CD14-positive monocyte (primary cell): ENCODE data around the gene TBC1D22A. TPM values are rescaled to one million over a fixed set of nuclear protein-coding genes. Genes with fewer than 3 reads are reported as not detected.
A peak's percentile ranks its signal among the peaks of the same experiment; 100 is the strongest.

Experiments
- DNase-seq, 3 donors: peaks; one replicate each; pipeline ENCODE4 v3.0.0-alpha.2; 2011 to 2022
- H2AFZ ChIP-seq: 2 replicates; pipeline ENCODE4 v1.6.0; 2012; ENCODE audit warnings: mild to moderate bottlenecking, low read depth, low read length, inconsistent platforms; ENCODE audit not compliant: insufficient read depth, poor library complexity, severe bottlenecking
- H3K27ac ChIP-seq, 2 donors: 1 replicate in 1 of 2; 2 replicates in 1 of 2; pipeline ENCODE4 v1.5.1; 2012 to 2013; ENCODE audit warnings: low read length in 2 of 2, control low read depth in 1 of 2, inconsistent platforms in 1 of 2, low read depth in 1 of 2, mild to moderate bottlenecking in 1 of 2
- H3K27me3 ChIP-seq, 2 donors: one replicate each; pipeline versions ENCODE4 v1.6.0 to v1.6.1; 2011 to 2013; ENCODE audit warnings: low read length in 2 of 2; ENCODE audit not compliant: control insufficient read depth in 2 of 2, insufficient read depth in 2 of 2
- H3K36me3 ChIP-seq, 2 donors: replicated peaks in 1 of 2; 1 replicate in 1 of 2; 2 replicates in 1 of 2; pipeline versions ENCODE4 v1.5.1 to v1.6.1; 2012 to 2013; ENCODE audit warnings: low read length in 2 of 2, control low read depth in 1 of 2, inconsistent platforms in 1 of 2, mild to moderate bottlenecking in 1 of 2; ENCODE audit not compliant: insufficient read depth in 2 of 2, control insufficient read depth in 1 of 2
- H3K4me1 ChIP-seq, 2 donors: 1 replicate in 1 of 2; 2 replicates in 1 of 2; pipeline versions ENCODE4 v1.5.1 to v1.6.1; 2012 to 2013; ENCODE audit warnings: low read length in 2 of 2, control low read depth in 1 of 2, inconsistent platforms in 1 of 2, mild to moderate bottlenecking in 1 of 2, moderate library complexity in 1 of 2; ENCODE audit not compliant: insufficient read depth in 2 of 2, control insufficient read depth in 1 of 2
- H3K4me2 ChIP-seq: replicated peaks from 2 replicates; pipeline ENCODE3; 2012; ENCODE audit warnings: low read length, moderate library complexity, mild to moderate bottlenecking; ENCODE audit not compliant: poor library complexity, severe bottlenecking; ENCODE audit errors: extremely low read depth
- H3K4me3 ChIP-seq, 3 experiments: fragments of 200-600 bp in 1 of 3; sonication (generic) in 1 of 3; replicated peaks in 1 of 3; 1 replicate in 2 of 3; 2 replicates in 1 of 3; pipeline ENCODE4 v1.5.1; 2011 to 2013; ENCODE audit warnings: low read length in 3 of 3, mild to moderate bottlenecking in 3 of 3, control low read depth in 2 of 3, low read depth in 2 of 3, inconsistent platforms in 1 of 3, moderate library complexity in 1 of 3
- H3K79me2 ChIP-seq: 2 replicates; pipeline ENCODE4 v1.6.0; 2012; ENCODE audit warnings: mild to moderate bottlenecking, control low read depth, inconsistent platforms, low read length, moderate library complexity; ENCODE audit not compliant: insufficient read depth
- H3K9ac ChIP-seq: 2 replicates; pipeline ENCODE4 v1.6.0; 2017; ENCODE audit warnings: low read length, mild to moderate bottlenecking; ENCODE audit not compliant: insufficient read depth, poor library complexity, severe bottlenecking
- H3K9me3 ChIP-seq, 2 donors: replicated peaks in 1 of 2; 1 replicate in 1 of 2; 2 replicates in 1 of 2; pipeline versions ENCODE4 v1.5.1 to v1.6.1; 2012 to 2013; ENCODE audit warnings: low read length in 2 of 2, control low read depth in 1 of 2; ENCODE audit not compliant: control insufficient read depth in 1 of 2, insufficient read depth in 1 of 2
- H4K20me1 ChIP-seq: 2 replicates; pipeline ENCODE4 v1.6.0; 2012; ENCODE audit warnings: mild to moderate bottlenecking, low read length, control low read depth, moderate library complexity; ENCODE audit not compliant: insufficient read depth
- H3K27ac Mint-ChIP-seq, 7 donors: one replicate each; pipeline ENCODE4 v1.8.0; 2020; ENCODE audit warnings: mild to moderate bottlenecking in 7 of 7, mixed read lengths in 7 of 7, moderate library complexity in 6 of 7, inconsistent platforms in 2 of 7
- H3K27me3 Mint-ChIP-seq, 3 donors: one replicate each; pipeline ENCODE4 v1.8.0; 2021 to 2022; ENCODE audit warnings: low read depth in 3 of 3, mild to moderate bottlenecking in 3 of 3, mixed read lengths in 3 of 3, moderate library complexity in 3 of 3, inconsistent platforms in 1 of 3
- H3K36me3 Mint-ChIP-seq, 2 donors: one replicate each; pipeline ENCODE4 v1.8.0; 2020; ENCODE audit warnings: mixed read lengths in 2 of 2, inconsistent platforms in 1 of 2, mild to moderate bottlenecking in 1 of 2
- H3K4me1 Mint-ChIP-seq: one replicate; pipeline ENCODE4 v1.8.0; 2020; ENCODE audit warnings: mild to moderate bottlenecking, mixed read lengths
- H3K4me3 Mint-ChIP-seq, 2 donors: one replicate each; pipeline ENCODE4 v1.8.0; 2020; ENCODE audit warnings: mild to moderate bottlenecking in 2 of 2, mixed read lengths in 2 of 2, moderate library complexity in 1 of 2
- H3K9me3 Mint-ChIP-seq, 7 donors: one replicate each; pipeline ENCODE4 v1.8.0; 2020 to 2022; ENCODE audit warnings: mixed read lengths in 7 of 7, mild to moderate bottlenecking in 6 of 7, moderate library complexity in 6 of 7, inconsistent platforms in 2 of 7
- CTCF ChIP-seq: fragments of 200-600 bp; IDR thresholded peaks from one replicate; pipeline ENCODE4 v1.8.0; 2022; ENCODE audit warnings: antibody characterized with exemption, mild to moderate bottlenecking
- WGBS: methylation state at CpG from one replicate; pipeline ENCODE4 v1.1.5; 2013; ENCODE audit warnings: missing lambda C conversion rate; ENCODE audit not compliant: insufficient coverage; 5-methylcytosine and 5-hydroxymethylcytosine counted together
- intact Hi-C, 2 donors: fragments of 100-400 bp; cut with micrococcal nuclease; formaldehyde crosslinking; loops; one replicate each; pipeline versions ENCODE4 v1.15.0 to v1.15.1; 2023
- polyA plus RNA-seq, 3 donors: library from polyadenylated mRNA; depleted of rRNA in 1 of 3; unstranded in 2 of 3; stranded (reverse) in 1 of 3; fragments of 300-500 nt in 2 of 3; fragments of >200 nt in 1 of 3; fragmentation: Illumina TruSeq in 2 of 3; gene quantifications; 1 replicate in 2 of 3; 2 replicates in 1 of 3; pipeline ENCODE4 v1.2.3, GENCODE V29; 2012 to 2021

Gene TBC1D22A
- polyA plus RNA-seq, 3 donors = 25.9 to 36.2 (median 29.5) TPM

GRCh38 chr22:47152236-47152635 lies 389.8 kb downstream of the TBC1D22A start:
- peaks cover 77% of the 10 kb centered on the region for H4K20me1 ChIP-seq
- no peak for TF ChIP-seq CTCF
- Mint-ChIP-seq H3K9me3 (peaks cover 0 to 4% (median 2%) of the 10 kb centered on the region in 7 donors), H3K27ac (no peak overlapping the region), H3K36me3 (peaks cover 5 to 6% of the 10 kb centered on the region in 2 donors), H3K27me3 (peaks cover 0 to 3% (median 2%) of the 10 kb centered on the region in 3 donors), H3K4me3 (no peak overlapping the region), H3K4me1 (no peaks in the 10 kb centered on the region)
- H3K4me1 ChIP-seq = no peaks in the 10 kb centered on the region
- intact Hi-C loops = no loop called here
- H3K9me3 ChIP-seq = no peaks in the 10 kb centered on the region
- H3K27ac ChIP-seq = no peak overlapping the region
- H3K36me3 ChIP-seq = no peaks in the 10 kb centered on the region
- H3K4me3 ChIP-seq = no peak overlapping the region
- no peaks in the 10 kb centered on the region for H3K27me3 ChIP-seq
- WGBS = 97% methylated on average over 14 of the region's 17 CpGs
- H3K79me2 ChIP-seq = no peaks in the 10 kb centered on the region
- DNase-seq = no peak
- no peak overlapping the region for H3K4me2 ChIP-seq
- H3K9ac ChIP-seq = no peak overlapping the region
- no peak overlapping the region for H2AFZ ChIP-seq

- Mint-ChIP-seq H3K4me3 (peak overlapping the region in 1 of 2 donors; percentile 38), H3K36me3 (peaks cover 6% of the 10 kb centered on the region in 2 donors), H3K27ac (no peak overlapping the region), H3K4me1 (no peaks in the 10 kb centered on the region), H3K9me3 (peaks cover 0 to 4% (median 2%) of the 10 kb centered on the region in 7 donors), H3K27me3 (peaks cover 0 to 3% (median 2%) of the 10 kb centered on the region in 3 donors)
- Histone ChIP-seq H3K4me3 (no peak overlapping the region), H2AFZ (no peak overlapping the region), H3K4me1 (no peaks in the 10 kb centered on the region), H3K27me3 (no peaks in the 10 kb centered on the region), H3K9ac (no peak overlapping the region), H4K20me1 (peaks cover 70% of the 10 kb centered on the region), H3K4me2 (no peak overlapping the region), H3K79me2 (no peaks in the 10 kb centered on the region), H3K9me3 (no peaks in the 10 kb centered on the region), H3K27ac (no peak overlapping the region), H3K36me3 (no peaks in the 10 kb centered on the region)
- intact Hi-C loops = no loop called here
- WGBS = 76% methylated on average over 6 of the region's 6 CpGs
- no peak for DNase-seq
- no peak for TF ChIP-seq CTCF
Measured at GRCh38 chr22:47152938-47153337, 390.5 kb downstream of the TBC1D22A start.
